ENCODE data around the gene PCYT1A.
"Not testable (repeated sequence)": the region's sequence is repeated elsewhere in the genome, so short reads cannot be mapped to it uniquely, and the experiment has no call there.

Gene PCYT1A

DNA sequence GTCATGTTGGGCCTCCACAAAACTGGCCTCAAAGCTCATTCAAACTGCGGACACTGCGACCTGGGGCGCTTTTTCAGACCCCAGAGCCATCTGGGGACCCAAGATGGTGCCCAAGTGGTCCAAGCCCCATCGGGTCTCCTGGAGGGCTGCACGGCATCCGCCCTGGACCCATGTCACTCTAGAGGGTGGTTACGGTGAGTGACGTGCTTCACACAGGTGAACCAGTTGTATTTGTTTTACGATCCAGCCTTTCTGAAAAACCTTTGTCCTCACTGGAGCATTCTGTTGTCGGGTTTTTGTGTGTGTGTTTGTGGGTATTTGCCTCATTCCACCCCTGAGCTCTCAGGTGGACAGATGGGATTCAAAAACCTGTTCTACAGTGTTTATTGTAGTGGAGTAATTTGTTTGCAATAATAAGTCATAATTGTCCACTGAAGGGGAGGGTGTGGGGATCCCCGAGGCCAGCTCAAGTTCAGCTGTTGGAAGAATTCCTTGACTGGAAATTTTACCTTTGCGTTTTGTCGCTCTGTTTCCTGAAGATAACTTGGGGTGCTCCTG lies 69.3 kb downstream of the PCYT1A start:
- TF ChIP-seq POLR2A (IDR thresholded peaks at IDR 0.05; ENCODE audit: low read length) (no peak), GATA1 (IDR thresholded peaks at IDR 0.05; ENCODE audit: low read depth, low read length) (no peak)
- DNase-seq: no peak

DNA sequence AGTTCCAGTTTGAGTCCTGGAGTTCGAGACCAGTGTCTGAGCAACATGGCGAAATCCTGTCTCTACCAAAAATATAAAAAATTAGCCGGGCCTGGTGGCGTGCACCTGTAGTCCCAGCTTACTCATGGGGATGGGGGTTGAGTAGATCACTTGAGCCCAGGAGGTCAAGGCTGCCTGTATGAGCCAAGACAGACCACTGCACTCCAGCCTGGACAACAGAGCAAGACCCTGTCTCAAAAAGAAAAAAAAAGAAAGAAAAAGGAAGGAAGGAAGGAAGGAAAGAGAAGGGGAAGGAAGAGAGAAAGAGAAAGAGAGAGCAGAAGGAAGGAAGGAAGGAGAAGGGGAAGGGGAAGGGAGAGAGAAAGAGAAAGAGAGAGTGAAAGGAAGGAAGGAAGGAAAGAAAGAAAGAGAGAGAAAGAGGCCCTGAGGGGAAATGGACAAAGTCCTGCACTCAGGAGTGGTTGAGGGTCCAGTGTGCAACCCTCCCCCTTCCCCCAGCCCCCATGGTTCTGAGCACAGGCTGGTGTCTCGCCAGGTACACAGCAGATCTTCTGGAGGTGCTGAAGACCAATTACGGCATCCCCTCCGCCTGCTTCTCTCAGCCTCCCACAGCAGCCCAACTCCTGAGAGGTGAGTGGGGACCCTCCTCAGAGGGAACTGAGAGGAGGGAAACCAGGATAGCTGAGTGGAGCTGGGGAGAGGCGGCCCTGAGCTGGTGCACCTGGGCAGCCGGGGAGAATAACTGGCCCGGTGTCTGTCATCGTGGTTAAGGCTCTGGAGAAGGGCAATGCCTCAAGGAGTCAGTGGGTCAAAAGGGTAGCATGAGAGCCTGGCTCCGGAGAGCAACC lies 70.0 kb downstream of the PCYT1A start:
- no peak for DNase-seq
- TF ChIP-seq GATA1 (IDR thresholded peaks at IDR 0.05; ENCODE audit: low read depth, low read length) (no peak), POLR2A (IDR thresholded peaks at IDR 0.05; ENCODE audit: low read length) (no peak)

DNA sequence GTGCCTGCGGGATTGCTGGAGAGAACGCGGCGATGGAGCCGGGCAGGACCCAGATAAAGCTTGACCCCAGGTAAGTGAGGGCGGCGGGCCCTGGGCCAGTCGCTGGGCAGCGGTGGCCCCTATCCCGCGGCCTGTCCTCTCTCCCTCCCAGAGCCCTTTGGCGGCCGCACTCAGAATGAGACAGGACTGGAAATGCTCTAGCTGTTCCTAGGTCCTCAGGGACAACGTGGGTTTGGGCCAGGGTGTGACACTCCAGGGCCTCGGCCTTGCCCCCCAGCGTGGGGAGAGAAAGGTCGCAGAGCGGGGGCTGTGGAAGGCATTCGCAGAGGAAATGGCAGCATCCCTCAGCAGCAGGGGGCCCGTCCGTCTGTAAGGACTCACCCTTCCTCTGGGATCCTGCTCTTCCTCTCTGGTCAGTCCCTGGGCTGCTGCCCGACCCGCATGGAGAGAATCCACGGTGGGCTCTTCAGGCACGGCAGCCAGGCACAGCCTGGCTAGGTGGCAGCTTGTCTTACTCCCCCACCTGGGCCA lies 70.8 kb downstream of the PCYT1A start:
- DNase-seq: no peak
- no peak for TF ChIP-seq POLR2A (IDR thresholded peaks at IDR 0.05; ENCODE audit: low read length)
- TF ChIP-seq GATA1 (IDR thresholded peaks at IDR 0.05; ENCODE audit: low read depth, low read length): no peak

DNA sequence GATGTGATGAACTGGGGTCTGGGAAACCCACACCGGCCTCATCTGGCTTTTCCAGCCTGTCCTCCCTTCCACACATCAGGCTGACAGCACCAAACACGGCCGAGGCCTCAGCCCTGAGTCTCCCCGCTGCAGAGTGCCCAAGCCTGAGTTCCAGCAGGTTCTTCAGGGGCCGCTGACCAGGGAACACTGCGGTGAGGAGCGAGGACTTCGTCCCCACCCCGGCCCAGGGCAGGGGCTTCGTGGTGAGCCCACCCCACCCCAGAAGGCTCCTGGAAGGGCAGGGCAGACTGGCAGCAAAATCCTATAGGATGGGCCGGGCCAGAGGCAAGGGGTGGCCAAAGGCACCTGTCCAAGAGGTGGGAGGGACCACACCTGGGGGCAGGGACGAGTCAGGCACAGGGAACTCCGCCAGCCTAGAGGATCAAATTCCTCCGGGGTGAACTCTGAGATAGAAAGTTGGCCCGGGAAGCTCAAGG lies 71.4 kb downstream of the PCYT1A start, which contains the start of gene SLC51A:
TSS of gene SLC51A (plus strand) at position 446 of the 476 bp plus-strand sequence. CDS start 179 bp downstream, outside the sequence.
- no peak for DNase-seq
- TF ChIP-seq GATA1 (IDR thresholded peaks at IDR 0.05; ENCODE audit: low read depth, low read length) (no peak), POLR2A (IDR thresholded peaks at IDR 0.05; ENCODE audit: low read length) (no peak)

DNA sequence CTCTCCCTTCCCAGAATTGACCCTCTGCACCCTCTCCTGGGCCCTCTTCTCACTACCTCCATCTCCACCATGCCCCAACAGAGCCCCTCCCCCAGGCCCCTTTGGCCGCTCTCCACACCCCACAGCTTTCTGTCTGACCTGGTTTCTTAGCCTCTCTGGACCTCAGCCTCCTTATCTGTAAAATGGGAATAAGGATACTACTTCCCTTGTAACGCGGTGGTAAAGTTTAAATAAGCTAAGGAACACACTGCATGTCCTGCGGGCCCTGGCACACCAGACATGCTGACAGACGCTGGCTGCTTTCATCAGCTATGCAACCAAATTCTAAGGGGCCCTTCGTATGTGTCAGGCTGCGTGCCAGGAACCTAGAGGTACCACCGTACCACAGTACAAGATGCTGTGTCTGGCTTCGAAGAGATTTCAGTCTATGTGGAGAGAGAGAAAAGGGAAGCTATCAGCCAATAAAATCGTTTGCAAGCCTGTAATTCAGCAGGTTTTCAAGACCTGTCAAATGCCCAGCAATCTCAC lies 72.0 kb downstream of the PCYT1A start:
- TF ChIP-seq GATA1 (IDR thresholded peaks at IDR 0.05; ENCODE audit: low read depth, low read length) (no peak), POLR2A (IDR thresholded peaks at IDR 0.05; ENCODE audit: low read length) (no peak)
- DNase-seq: no peak

DNA sequence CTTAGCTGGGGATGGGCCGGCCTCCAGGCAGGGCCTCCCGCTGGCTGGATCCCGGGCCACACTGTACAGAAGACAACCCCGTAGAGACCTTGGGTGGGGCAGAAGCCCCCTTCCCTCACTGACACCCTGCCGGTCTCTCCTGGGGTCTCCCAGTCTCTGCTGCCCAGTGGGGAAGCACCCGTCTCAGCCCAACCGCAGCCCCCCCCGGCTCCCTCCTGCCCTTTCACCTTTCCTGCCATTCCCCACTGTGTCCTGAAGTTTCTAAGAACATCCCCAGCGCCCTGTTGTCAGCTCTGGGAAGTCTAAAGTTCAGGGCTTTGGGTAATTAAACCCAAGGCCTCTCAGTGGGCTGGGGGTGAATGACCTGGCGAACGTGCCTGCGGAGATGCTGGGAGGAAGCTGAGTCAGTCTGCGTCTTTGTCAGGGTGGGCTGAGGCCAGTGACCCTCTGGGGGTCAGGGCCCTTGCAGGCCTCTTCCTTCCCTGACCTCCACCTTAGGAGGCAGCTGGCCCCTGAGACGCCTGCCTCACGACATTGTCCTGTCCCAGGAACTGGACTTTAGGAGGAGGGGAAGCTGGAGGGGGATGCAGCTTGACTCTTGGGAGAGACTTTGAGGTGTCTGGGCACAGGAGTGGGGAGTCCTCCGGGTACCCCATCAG lies 72.6 kb downstream of the PCYT1A start:
- TF ChIP-seq POLR2A (IDR thresholded peaks at IDR 0.05; ENCODE audit: low read length): no peak
- no peak for TF ChIP-seq GATA1 (IDR thresholded peaks at IDR 0.05; ENCODE audit: low read depth, low read length)
- no peak for DNase-seq

DNA sequence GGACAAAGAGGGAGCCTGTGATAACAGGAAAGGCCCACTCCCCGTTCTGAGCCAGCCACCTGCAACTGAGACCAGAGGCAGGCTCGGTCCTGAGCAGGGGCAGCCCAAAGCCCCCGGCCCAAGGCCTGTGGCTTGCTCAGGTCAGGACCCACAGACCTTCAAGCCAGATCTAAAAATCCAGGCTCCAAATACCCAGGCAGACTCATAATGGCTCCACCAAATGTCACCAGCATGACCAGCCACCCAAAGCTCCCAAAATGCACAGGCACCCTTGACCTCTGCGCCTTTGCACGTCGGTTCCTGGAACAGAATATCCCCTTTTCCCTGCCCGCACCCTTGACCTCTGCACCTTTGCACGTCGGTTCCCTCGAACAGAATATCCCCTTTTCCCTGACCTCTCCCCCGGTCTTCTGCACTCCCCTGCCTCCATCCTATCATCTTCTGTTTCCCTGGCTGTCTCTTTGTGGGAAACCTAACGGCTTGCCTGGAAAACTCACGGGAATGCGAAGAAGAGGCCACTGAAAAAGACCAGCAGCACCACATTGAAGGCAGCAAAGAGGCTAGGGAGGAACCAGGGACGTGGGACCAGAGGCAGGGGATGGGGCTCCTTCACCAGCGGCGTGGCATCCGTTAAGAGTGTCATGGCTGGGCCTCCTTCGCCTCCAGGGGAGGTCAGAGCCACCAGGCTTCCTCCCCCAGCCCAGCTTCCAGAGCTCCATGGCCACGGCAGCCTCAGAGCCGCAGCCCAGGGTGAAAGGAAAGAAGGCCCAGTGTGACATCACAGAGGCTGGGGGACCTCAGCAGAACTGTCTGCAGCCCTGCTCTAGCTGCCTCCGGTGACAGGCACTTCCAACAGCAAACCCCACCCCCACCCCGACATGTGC lies 76.6 kb downstream of the PCYT1A start, which contains the start of gene ZDHHC19:
TSS of gene ZDHHC19 (minus strand) at position 728 of the 884 bp plus-strand sequence. CDS start at position 643, 85 bp downstream.
- TF ChIP-seq GATA1 (IDR thresholded peaks at IDR 0.05; ENCODE audit: low read depth, low read length): no peak
- TF ChIP-seq POLR2A (IDR thresholded peaks at IDR 0.05; ENCODE audit: low read length): no peak
- no peak for DNase-seq

DNA sequence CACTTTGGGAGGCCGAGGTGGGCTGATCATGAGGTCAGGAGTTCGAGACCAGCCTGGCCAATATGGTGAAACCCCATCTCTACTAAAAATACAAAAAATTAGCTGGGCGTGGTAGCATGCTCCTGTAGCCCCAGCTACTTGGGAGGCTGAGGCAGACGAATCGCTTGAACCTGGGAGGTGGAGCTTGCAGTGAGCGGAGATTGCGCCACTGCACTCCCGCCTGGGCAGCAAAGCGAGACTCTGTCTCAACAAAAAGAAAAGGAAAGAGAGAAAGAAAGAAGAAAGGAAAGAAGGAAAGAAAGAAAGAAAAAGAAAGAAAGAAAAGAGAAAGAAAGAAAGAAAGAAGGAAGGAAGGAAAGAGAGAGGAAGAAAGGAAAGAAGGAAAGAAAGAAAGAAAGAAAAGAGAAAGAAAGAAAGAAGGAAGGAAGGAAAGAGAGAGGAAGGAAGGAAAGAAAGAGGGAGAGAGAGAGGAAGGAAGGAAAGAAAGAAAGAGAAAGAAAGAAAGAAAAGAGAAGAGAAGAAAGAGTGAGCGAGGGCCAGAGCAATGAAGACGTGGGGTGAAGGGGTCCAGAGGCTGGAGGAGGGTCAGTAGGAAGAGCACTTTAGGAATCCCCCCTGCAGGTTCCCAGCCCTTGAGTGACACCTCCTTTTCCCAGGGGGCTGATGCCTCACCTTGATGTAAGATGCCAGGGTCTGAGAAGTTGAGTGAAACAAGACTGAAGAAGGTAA lies 77.4 kb downstream of the PCYT1A start:
- not testable (repeated sequence) for DNase-seq

DNA sequence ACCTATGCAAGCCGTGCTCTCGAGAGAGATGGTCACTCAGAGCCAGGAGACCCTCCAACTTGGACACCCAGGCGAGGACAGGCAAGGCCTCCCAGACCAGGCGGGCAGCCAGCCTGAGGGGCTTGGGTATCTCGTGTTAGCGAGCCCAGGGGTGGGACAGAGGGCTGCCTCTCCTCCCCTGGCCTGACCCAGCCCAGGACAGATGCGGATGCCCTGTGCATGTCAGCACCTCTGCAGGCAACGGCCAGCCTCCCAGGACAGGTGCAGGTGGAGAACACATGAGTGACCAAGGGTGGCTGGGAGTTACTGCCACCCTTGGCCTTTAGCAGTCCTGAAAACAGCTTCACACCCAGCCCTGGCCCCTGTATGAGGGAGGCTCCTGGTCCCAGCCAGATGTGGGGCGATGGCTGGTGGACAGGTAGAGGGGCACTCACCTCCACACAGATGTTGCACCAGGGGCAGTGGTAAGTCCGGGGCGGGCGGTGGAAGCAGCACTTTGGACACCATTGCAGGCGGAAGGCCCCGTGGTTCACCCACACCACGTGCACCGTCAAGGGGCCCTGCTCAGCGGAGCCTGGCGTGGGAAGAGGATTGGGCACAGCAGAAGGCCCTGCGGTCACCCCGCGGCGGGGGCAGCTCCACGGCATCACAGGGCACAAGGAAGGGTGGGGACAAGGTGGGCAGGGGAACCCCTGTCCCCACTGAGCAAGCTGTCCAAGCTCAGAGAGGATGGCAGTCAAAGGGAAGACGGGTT lies 78.4 kb downstream of the PCYT1A start:
- no peak for DNase-seq
- TF ChIP-seq GATA1 (IDR thresholded peaks at IDR 0.05; ENCODE audit: low read depth, low read length) (no peak), POLR2A (IDR thresholded peaks at IDR 0.05; ENCODE audit: low read length) (no peak)

DNA sequence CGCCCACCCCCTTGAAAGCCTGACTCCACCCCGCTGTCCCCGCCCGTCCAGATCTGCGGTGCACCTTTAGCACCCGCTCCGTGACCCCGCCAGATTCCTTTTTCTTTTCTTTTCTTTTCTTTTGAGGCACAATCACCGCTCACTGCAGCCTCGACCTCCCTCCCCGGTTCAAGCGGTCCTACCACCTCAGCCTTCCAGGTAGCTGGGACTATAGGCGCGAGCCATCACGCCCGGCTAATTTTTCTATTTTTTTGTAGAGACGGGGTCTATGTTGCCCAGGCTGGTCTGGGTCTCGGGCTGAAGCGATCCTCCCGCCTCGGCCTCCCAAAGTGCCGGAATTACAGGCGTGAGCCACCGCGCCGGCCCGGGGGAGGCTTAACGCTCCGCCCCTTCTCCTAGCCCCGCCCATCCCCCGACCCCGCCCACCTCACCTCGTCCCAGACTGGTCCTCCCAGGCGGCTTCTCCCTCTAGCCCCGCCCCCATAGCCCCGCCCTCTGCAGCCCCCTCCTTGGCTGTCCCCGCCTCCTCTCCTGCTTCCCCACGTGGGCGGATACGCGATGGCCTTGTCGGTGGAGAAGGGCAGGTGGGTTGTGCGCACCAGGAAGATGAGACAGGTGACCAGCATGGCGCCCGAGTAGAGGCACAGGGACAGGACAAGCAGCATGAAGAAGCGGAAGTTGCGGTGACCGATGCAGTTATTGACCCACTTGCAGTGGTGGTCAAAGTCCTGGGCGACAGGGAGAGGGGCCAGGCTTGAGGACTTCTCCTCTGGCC lies 79.5 kb downstream of the PCYT1A start:
- peak; percentile 72 to 73 for DNase-seq
- TF ChIP-seq GATA1 (IDR thresholded peaks at IDR 0.05; ENCODE audit: low read depth, low read length): no peak
- TF ChIP-seq POLR2A (IDR thresholded peaks at IDR 0.05; ENCODE audit: low read length): no peak

Measured in erythroblast (primary cell).